Keratinocyte (primary cell): ENCODE measurements around the gene PALM2AKAP2.

Experiments used
- CTCF ChIP-seq, 3 experiments: IDR thresholded peaks in 1 of 3; conservative IDR thresholded peaks in 1 of 3; optimal IDR thresholded peaks in 1 of 3; 2 replicates in 2 of 3; 3 replicates in 1 of 3; pipeline versions ENCODE3 to v1.5.1; 2011; ENCODE audit warnings: low read length in 3 of 3, mild to moderate bottlenecking in 3 of 3, moderate library complexity in 2 of 3, control low read depth in 1 of 3, inconsistent platforms in 1 of 3; ENCODE audit not compliant: insufficient read depth in 2 of 3; ENCODE audit errors: extremely low read depth in 1 of 3
- EZH2 ChIP-seq: IDR thresholded peaks from one replicate; pipeline ENCODE4 v1.6.1; 2012; ENCODE audit warnings: inconsistent platforms, mild to moderate bottlenecking, low read length, moderate library complexity

- TF ChIP-seq CTCF (optimal IDR thresholded peaks at IDR 0.05 in 1 of 3, IDR thresholded peaks at IDR 0.05 in 1 of 3, conservative IDR thresholded peaks at IDR 0.05 in 1 of 3; ENCODE audit: extremely low read depth in 1 of 3, insufficient read depth in 2 of 3, low read length in 3 of 3) (no peak), EZH2 (no peak)
Measured at GRCh38 chr9:109812331-109812730, 32.3 kb downstream of the PALM2AKAP2 start.
